Activated gamma-delta T cell (primary cell): ENCODE measurements around the gene PHF20.
"Not testable (repeated sequence)": the region's sequence is repeated elsewhere in the genome, so short reads cannot be mapped to it uniquely, and the experiment has no call there.

Experiments used
- DNase-seq: peaks from one replicate; lab custom pipeline; 2025; lab: John Stamatoyannopoulos, UW

The PHF20 gene

DNA sequence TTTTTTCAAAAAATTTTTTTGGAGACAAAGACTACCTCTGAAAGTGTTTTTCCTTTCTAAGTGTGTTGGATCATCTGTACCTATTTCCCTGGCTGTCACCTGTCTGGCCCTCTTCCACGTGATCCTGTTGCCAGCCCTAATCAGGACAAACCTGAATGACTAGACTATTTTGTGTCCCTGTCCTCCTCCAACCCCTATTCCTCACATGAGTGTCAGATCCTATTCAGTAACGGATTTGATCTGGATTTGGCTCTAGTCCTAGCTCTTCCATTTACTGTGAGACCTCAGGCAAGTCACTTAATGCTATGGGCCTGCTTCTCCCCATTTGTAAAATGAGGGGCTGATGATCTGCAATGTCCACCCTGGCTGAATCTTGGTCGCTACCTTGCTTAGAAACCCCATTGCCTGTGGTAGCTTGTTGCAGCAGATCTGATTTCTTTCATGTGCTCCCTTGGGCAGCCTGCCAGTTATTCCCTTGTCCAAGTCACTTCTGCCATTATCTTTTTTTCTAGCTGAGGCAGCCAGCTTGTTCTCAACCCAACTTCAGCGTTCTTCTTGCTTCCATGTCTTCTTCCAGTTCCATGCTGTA, 4.8 kb downstream of the PHF20 start:
- no peak for DNase-seq

DNA sequence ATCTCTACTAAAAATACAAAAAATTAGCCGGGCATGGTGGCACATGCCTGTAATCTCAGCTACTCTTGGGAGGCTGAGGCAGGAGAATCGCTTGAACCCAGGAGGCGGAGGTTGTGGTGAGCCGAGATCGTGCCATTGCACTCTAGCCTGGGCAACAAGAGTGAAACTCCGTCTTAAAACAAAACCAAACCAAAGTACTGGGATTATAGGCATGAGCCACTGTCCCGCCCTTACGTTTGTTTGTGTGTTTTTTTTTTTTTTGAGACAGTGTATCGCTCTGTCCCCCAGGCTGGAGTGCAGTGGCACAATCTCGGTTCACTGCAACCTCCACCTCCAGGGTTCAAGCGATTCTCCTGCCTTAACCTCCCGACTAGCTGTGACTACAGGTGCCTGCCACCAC, 12.0 kb downstream of the PHF20 start:
- not testable (repeated sequence) for DNase-seq

DNA sequence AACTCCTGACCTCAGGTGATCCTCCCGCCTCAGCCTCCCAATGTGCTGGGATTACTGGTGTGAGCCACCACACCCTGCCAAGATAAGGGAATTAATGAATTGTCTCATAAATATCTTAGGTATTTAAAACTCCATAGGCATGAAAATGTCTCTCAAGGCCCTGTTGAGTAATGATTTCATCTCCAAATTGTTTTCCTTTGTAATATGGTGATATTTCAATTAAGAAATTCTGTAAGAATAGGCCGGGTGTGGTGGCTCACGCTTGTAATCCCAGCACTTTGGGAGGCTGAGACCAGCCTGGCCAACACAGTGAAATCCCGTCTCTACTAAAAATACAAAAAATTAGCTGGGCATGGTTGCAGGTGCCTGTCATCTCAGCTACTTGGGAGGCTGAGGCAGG, 13.7 kb downstream of the PHF20 start:
- not testable (repeated sequence) for DNase-seq

GRCh38 chr20:35788796-35789195, 17.0 kb downstream of the PHF20 start:
- DNase-seq, result no peak

DNA sequence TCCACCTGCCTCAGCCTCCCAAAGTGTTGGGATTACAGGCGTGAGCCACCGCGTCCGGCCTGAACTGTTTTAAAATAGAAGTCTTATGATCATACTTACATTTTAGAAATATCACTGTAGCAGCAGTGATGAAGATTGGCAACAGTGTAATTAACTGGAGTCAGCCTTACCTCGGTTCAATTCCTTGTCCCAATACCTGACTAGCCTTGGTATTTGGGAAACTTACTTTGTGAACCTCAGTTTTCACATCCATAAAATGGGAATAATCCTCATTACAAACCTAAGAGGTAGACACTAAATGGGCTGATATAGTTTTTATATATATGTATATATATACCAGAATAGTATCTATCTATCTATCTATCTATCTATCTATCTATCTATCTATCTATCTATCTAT, 19.3 kb downstream of the PHF20 start:
- DNase-seq, result no peak

DNA sequence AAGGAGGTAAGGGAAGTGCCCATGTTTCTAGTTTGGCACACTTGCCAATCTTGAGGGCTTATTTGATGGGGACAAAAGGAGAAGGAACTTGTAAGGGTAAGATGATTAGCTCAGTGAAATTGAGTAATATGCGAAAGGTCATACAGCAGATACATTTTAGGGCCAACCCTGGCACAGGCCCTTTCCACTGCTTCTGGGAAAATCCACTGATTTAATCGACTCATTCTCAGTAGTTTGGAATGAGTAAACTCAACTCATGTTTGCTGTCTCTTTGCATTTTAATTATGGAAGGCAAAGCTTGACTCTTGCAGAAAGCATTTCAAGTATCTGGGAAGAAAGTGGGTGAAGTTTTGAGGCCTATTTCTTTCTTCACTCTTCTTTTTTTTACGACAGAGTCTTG, 20.0 kb downstream of the PHF20 start:
- DNase-seq, result no peak

GRCh38 chr20:35792740-35793139, 20.9 kb downstream of the PHF20 start:
- no peak for DNase-seq

DNA sequence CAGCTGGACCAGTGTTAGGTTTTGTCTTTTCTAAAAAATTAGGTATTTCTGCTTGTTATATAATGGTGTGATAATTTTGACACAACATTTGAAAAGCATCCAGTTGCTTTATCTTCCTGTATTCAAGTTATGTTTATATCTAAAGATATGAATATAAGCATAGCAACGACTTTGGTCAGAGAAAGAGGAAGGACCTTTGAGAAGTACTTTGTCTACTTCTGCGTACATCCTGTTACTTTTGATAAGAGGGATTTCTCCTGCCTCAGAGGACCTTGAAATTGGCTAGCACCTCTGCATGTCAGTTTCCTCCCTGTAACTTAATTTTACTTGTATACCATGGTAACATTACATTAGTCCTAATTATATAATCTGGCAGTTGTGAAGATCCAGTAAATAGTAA, 24.8 kb downstream of the PHF20 start:
- no peak for DNase-seq

GRCh38 chr20:35801865-35802264, 30.1 kb downstream of the PHF20 start:
- DNase-seq, result no peak

GRCh38 chr20:35806075-35806474, 34.3 kb downstream of the PHF20 start:
- DNase-seq, result no peak

DNA sequence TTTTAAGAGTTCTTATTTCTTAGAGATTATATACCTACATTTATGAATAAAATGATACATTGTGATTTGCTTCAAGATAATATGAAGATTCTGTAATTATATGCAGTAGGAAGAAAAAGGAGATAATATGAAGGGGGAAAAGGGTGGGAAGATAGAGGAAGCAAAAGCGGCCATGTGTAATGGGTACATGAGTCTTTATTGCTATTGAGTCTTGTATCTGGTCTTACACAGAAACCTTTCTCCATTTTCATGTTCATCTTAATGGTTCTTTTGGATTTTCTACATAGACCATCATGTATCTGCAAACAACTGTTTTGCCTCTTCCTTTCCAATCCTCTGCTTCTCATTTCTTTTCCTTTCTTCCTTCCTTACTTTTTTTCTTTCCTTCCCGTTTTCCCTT, 36.1 kb downstream of the PHF20 start:
- DNase-seq, result no peak

DNA sequence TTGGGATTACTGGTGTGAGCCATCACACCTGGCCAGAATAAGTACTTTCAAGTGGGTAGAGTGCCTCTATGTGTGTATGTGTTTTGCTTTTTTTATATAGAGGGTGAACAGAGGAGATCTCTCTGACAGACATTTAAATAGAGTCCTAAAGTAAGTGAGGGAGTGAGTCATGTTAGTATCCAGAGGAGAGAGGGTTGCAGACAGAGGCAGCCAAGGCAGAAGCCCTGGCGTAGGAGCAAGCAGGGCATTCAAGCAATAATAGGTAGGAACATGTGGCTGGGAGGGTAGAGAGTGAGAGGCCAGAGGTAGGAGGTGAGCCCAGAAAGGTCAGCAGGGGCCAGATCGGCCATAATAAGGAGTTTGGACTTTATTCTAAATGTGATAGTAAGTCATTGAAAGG, 48.9 kb downstream of the PHF20 start:
- DNase-seq, result no peak

- no peak for DNase-seq
Measured at GRCh38 chr20:35821807-35822242, 50.0 kb downstream of the PHF20 start.

DNA sequence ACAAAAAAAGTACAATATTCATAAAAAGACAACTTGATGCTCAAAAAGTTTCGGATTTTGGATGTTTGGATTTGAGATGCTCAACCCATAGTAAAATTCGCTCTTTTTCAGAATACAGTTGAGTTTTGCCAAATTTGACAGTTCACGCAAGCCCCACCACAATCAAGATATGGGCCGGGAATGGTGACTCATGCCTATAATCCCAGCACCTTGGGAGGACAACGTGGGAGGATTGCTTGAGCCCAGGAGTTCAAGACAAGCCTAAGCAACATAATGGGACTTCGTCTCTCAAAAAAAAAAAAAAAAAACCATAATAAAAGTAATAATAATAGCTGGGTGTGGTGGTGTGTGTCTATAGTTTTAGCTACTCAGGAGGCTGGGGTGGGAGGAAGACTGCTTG, 51.3 kb downstream of the PHF20 start:
- no peak for DNase-seq

DNA sequence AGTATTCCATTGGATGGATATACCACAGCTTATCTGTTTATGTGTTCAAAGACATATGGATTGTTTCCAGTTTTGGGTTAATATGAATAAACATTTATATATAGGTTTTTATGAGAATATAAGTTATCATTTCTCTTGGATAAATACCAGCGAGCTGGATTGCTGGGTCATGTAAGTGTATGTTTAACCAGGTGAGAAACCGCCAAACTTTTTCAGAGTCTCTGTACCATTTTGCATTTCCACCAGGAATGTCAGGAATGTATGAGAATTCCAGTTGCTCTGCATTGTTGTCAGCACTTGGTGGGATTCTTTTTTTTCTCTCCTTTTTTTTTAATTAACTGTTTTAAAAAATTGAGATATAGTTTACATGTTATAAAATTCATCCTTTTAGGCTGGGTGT, 52.1 kb downstream of the PHF20 start:
- no peak for DNase-seq

GRCh38 chr20:35826397-35826998, 54.7 kb downstream of the PHF20 start:
- DNase-seq, result no peak

GRCh38 chr20:35828434-35828833, 56.6 kb downstream of the PHF20 start:
- no peak for DNase-seq

DNA sequence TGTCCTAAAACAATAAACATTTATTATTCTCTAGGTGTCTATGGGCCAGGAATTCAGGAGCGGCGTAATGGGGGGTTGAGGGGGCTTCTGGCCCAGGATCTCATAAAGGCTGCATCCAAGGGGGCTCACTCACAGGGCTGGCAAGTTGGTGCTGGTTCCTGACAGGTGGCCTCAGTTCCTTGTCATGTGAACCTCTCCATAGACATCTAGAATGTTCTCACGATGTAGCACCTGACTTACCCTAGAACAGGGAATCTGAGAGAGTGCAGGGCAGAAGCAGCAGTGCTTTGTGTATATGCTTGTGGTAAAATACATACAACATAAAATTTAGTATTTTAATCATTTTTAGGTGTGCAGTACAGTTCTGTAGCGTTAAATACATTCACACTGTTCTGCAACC, 57.1 kb downstream of the PHF20 start:
- DNase-seq, result no peak

DNA sequence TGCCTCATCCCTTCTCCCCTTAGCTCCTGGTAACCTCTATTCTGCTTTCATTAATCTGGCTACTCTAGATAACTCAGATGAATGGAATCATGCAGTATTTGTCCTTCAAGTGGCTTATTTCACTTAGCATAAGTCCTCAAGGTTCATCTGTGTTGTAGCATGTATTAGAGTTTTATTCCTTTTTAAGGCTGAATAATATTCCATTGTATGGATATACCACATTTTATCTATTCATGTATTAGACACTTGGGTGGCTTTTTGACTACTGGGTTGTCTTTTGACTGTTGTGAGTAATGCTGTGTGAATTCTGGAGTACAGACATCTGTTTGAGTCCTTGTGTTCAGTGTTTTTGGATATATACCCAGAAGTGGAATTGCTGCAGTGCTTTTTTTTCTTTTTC, 58.4 kb downstream of the PHF20 start:
- no peak for DNase-seq

DNA sequence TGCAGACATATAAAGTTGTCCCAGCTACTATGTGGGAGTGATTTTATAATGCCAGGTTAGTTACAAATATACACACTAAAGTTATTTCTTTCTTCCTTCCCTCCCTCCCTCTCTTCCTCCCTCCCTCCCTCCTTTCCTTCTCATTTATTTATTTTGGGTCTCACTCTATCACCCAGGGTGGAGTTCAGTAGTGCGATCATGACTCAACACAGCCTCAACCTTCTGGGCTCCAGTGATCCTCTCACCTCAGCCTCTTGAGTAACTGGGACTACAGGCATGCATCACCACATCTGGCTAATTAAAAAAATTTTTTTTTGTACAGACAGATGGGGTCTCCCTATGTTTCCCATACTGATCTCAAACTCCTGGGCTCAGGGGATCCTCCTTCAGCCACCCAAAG, 59.2 kb downstream of the PHF20 start:
- no peak for DNase-seq

DNA sequence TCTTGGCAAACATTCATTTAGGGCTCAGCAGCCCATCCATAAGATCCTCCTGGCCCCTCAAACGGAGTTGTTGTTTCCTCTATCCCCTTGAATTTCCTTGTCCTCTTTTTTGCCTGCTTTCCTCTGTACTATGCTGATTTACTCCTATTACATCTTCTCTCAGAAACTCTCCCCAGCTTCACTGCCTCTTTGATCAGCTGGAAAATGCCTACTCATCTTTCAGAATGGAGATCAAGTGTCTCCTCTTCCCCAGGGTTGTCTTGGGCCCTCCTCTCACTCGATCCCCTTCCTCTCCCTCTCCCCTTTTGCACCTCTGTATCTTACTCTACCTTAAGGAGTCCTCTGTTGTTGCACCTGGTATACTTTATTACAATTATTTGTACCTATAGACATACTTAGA, 60.2 kb downstream of the PHF20 start:
- DNase-seq, result no peak

GRCh38 chr20:35833241-35833640, 61.4 kb downstream of the PHF20 start:
- DNase-seq, result no peak

GRCh38 chr20:35837577-35838195, 65.9 kb downstream of the PHF20 start:
- no peak for DNase-seq

GRCh38 chr20:35838205-35838604, 66.4 kb downstream of the PHF20 start:
- DNase-seq, result no peak
